ENCODE data around the gene PRX. TPM values are rescaled to one million over a fixed set of nuclear protein-coding genes. Genes with fewer than 3 reads are reported as not detected.

The PRX gene
- total and polyA plus RNA-seq, 2 of the 13 experiments (the other 11 are each of a cell fraction or from before 2014, with no cell fraction given), result 0.66 TPM

DNA sequence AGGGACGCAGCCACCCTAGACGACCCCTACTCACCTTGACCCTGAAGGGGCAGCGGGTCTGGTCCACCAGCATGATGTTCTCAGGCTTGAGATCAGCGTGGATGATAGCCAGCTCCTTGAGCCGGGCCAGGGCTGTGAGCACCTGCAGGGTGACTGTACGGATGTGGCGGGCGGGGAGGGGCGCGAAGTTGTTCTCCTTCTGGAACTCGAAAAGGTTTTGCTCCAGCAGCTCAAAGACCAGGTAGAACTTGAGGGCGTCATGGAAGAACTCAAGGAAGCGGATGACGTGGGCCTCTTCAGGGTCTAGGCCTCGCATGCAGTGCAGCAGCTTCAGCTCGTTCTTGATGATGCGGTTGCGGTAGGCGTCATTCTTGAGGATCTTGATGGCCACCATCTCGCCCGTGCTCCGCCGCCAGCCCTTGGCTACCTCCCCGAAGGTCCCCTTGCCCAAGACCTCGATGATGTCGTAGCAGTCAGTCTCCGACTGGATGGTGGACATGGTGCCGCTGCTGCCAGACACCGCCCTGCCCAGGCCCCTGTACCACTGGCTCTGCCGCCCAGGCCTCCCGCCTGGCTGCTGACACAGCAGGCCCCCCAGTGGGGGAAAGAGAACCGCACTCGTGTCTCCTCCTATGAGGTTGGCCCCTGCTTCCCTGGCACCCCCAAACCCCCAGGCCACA is 23.6 kb downstream of the PRX start (continued):
- TF ChIP-seq, protein P1, sequence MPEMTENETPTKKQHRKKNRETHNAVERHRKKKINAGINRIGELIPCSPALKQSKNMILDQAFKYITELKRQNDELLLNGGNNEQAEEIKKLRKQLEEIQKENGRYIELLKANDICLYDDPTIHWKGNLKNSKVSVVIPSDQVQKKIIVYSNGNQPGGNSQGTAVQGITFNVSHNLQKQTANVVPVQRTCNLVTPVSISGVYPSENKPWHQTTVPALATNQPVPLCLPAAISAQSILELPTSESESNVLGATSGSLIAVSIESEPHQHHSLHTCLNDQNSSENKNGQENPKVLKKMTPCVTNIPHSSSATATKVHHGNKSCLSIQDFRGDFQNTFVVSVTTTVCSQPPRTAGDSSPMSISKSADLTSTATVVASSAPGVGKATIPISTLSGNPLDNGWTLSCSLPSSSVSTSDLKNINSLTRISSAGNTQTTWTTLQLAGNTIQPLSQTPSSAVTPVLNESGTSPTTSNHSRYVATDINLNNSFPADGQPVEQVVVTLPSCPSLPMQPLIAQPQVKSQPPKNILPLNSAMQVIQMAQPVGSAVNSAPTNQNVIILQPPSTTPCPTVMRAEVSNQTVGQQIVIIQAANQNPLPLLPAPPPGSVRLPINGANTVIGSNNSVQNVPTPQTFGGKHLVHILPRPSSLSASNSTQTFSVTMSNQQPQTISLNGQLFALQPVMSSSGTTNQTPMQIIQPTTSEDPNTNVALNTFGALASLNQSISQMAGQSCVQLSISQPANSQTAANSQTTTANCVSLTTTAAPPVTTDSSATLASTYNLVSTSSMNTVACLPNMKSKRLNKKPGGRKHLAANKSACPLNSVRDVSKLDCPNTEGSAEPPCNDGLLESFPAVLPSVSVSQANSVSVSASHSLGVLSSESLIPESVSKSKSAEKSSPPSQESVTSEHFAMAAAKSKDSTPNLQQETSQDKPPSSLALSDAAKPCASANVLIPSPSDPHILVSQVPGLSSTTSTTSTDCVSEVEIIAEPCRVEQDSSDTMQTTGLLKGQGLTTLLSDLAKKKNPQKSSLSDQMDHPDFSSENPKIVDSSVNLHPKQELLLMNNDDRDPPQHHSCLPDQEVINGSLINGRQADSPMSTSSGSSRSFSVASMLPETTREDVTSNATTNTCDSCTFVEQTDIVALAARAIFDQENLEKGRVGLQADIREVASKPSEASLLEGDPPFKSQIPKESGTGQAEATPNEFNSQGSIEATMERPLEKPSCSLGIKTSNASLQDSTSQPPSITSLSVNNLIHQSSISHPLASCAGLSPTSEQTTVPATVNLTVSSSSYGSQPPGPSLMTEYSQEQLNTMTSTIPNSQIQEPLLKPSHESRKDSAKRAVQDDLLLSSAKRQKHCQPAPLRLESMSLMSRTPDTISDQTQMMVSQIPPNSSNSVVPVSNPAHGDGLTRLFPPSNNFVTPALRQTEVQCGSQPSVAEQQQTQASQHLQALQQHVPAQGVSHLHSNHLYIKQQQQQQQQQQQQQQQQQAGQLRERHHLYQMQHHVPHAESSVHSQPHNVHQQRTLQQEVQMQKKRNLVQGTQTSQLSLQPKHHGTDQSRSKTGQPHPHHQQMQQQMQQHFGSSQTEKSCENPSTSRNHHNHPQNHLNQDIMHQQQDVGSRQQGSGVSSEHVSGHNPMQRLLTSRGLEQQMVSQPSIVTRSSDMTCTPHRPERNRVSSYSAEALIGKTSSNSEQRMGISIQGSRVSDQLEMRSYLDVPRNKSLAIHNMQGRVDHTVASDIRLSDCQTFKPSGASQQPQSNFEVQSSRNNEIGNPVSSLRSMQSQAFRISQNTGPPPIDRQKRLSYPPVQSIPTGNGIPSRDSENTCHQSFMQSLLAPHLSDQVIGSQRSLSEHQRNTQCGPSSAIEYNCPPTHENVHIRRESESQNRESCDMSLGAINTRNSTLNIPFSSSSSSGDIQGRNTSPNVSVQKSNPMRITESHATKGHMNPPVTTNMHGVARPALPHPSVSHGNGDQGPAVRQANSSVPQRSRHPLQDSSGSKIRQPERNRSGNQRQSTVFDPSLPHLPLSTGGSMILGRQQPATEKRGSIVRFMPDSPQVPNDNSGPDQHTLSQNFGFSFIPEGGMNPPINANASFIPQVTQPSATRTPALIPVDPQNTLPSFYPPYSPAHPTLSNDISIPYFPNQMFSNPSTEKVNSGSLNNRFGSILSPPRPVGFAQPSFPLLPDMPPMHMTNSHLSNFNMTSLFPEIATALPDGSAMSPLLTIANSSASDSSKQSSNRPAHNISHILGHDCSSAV (CRISPR knock-in tag; IDR thresholded peaks at IDR 0.05; ENCODE audit: borderline replicate concordance), result no peak

DNA sequence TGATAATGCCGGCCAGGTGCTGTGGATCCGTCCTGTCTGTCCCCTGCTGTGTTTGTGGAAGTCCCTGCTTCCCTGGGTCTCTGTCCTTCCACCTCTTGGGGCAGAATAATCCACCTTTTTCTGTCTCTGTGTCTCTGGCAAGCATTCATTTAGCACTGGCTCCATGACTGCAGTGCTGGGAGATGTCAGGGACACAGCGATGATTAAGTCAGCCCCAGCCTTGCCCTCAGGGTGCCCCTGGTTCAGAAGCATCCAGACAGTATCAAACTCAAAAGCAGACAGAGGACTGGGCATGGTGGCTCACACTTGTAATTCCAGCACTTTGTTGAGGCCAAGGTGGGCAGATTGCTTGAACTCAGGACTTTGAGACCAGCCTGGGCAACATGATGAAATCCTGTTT is 24.7 kb downstream of the PRX start:
- Histone ChIP-seq H4K20me1 (ENCODE audit: insufficient read depth, low read length) (no peaks in the 10 kb centered on the region), H3K9ac (ENCODE audit: insufficient read depth, low read depth, low read length) (no peak overlapping the region), H2AFZ (ENCODE audit: low read length) (no peak overlapping the region), H3K79me2 (ENCODE audit: insufficient read depth, low read length) (no peaks in the 10 kb centered on the region), H3K4me3 (replicated peaks in 1 of 3; ENCODE audit: insufficient read depth in 1 of 3, low read depth in 2 of 3, low read length in 3 of 3) (no peak overlapping the region), H3K36me3 (replicated peaks in 1 of 2; ENCODE audit: control insufficient read depth in 1 of 2, insufficient read depth in 2 of 2, low read length in 2 of 2) (no peaks in the 10 kb centered on the region), H3K27me3 (ENCODE audit: control insufficient read depth in 1 of 2, insufficient read depth in 2 of 2, low read length in 2 of 2) (peaks cover 1 to 2% of the 10 kb centered on the region in 2 experiments; a peak in 1 of 5 replicates), H3K4me1 (ENCODE audit: insufficient read depth, low read length) (peaks cover 8% of the 10 kb centered on the region; the same call in 1 of the 2 replicates), H3K4me2 (ENCODE audit: low read depth, low read length) (no peak overlapping the region), H3K27ac (ENCODE audit: extremely low read length, insufficient read depth, low read length) (no peak overlapping the region), H3K9me3 (ENCODE audit: low read length) (no peaks in the 10 kb centered on the region)
- in situ Hi-C loops (cut with HindIII; ENCODE audit: extremely low pct_ligation_motif_present, low pct_unique_long_range_greater_than_20kb), result no loop called here
- DNase-seq (ENCODE audit: low spot score), result no peak
- no peak for ATAC-seq
- 30% methylated on average over 3 of the region's 3 CpGs for WGBS (ENCODE audit: low lambda C conversion rate)
- POLR2A ChIA-PET, result no interaction called here
- CTCF ChIA-PET (ENCODE audit: low intra/inter-chr PET ratio, low total read pairs), result no interaction called here
- intact Hi-C loops (cut with micrococcal nuclease; ENCODE audit: unreplicated experiment), result no loop called here
- no TSS peak for BruUV-seq (replicated peaks)
- no peak for FAIRE-seq
- TF ChIP-seq, protein P2, sequence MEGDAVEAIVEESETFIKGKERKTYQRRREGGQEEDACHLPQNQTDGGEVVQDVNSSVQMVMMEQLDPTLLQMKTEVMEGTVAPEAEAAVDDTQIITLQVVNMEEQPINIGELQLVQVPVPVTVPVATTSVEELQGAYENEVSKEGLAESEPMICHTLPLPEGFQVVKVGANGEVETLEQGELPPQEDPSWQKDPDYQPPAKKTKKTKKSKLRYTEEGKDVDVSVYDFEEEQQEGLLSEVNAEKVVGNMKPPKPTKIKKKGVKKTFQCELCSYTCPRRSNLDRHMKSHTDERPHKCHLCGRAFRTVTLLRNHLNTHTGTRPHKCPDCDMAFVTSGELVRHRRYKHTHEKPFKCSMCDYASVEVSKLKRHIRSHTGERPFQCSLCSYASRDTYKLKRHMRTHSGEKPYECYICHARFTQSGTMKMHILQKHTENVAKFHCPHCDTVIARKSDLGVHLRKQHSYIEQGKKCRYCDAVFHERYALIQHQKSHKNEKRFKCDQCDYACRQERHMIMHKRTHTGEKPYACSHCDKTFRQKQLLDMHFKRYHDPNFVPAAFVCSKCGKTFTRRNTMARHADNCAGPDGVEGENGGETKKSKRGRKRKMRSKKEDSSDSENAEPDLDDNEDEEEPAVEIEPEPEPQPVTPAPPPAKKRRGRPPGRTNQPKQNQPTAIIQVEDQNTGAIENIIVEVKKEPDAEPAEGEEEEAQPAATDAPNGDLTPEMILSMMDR (CRISPR knock-in tag; IDR thresholded peaks at IDR 0.05), result 0 out of 2 replicates have a peak, but pooled peaks have one; percentile 5
- peak; percentile 46; the same call in 1 of the 2 replicates for TF ChIP-seq ZNF7 (CRISPR knock-in tag; IDR thresholded peaks at IDR 0.05)
- TF ChIP-seq, protein P3, sequence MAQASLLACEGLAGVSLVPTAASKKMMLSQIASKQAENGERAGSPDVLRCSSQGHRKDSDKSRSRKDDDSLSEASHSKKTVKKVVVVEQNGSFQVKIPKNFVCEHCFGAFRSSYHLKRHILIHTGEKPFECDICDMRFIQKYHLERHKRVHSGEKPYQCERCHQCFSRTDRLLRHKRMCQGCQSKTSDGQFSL (CRISPR knock-in tag; IDR thresholded peaks at IDR 0.05), result no peak

Data from HepG2 (cell line).